Peyer's patch (tissue), 4 donors: ENCODE data around the gene DAAM1. TPM values are rescaled to one million over a fixed set of nuclear protein-coding genes. Genes with fewer than 3 reads are reported as not detected.

Experiments used
- DNase-seq, 3 donors: peaks; one replicate each; pipeline ENCODE4 v3.0.0-alpha.2; 2017 to 2019
- H3K27ac ChIP-seq, 4 donors: fragments of 200-600 bp; sonication (generic); one replicate each; pipeline ENCODE4 v1.5.1; 2016 to 2019
- H3K27me3 ChIP-seq, 2 donors: fragments of 200-600 bp; sonication (generic); one replicate each; pipeline ENCODE4 v1.5.1; 2019
- H3K36me3 ChIP-seq, 3 donors: fragments of 200-600 bp; sonication (generic); one replicate each; pipeline ENCODE4 v1.5.1; 2016 to 2019
- H3K4me1 ChIP-seq, 4 donors: fragments of 200-600 bp; sonication (generic); one replicate each; pipeline ENCODE4 v1.5.1; 2016 to 2019
- H3K4me3 ChIP-seq, 4 donors: fragments of 200-600 bp; sonication (generic); 1 replicate in 3 of 4; 2 replicates in 1 of 4; pipeline ENCODE4 v1.5.1; 2016 to 2019; ENCODE audit warnings: mild to moderate bottlenecking in 1 of 4
- H3K9me3 ChIP-seq, 4 donors: fragments of 200-600 bp; sonication (generic); one replicate each; pipeline ENCODE4 v1.5.1; 2016 to 2019; ENCODE audit warnings: mild to moderate bottlenecking in 1 of 4
- CTCF ChIP-seq, 6 experiments: fragments of 450-650 bp in 4 of 6; fragments of 200-600 bp in 2 of 6; sonication (generic) in 1 of 6; IDR thresholded peaks; one replicate each; pipeline ENCODE4 v1.5.1; 2017 to 2019; ENCODE audit warnings: antibody characterized with exemption in 6 of 6, mild to moderate bottlenecking in 3 of 6, moderate library complexity in 1 of 6
- POLR2A ChIP-seq, 2 donors: fragments of 450-650 bp; IDR thresholded peaks; one replicate each; pipeline ENCODE4 v1.5.1; 2017; ENCODE audit warnings: antibody characterized with exemption in 2 of 2, mild to moderate bottlenecking in 2 of 2, moderate library complexity in 2 of 2
- total RNA-seq, 4 donors: library from RNA; depleted of rRNA; stranded (reverse); fragments of >200 nt; gene quantifications; one replicate each; pipeline ENCODE4 v1.1.0, GENCODE V29; 2016

Gene DAAM1
- total RNA-seq, 4 donors from 2014 or later, result 17.7 to 110 (median 61.7) TPM

GRCh38 chr14:59181791-59182190 lies 6.7 kb upstream of the DAAM1 start:
- Histone ChIP-seq H3K36me3 (no peaks in the 10 kb centered on the region), H3K27me3 (no peaks in the 10 kb centered on the region), H3K9me3 (no peaks in the 10 kb centered on the region), H3K4me1 (no peaks in the 10 kb centered on the region), H3K27ac (no peak overlapping the region), H3K4me3 (no peak overlapping the region)
- DNase-seq, result no peak
- TF ChIP-seq POLR2A (IDR thresholded peaks at IDR 0.05) (no peak), CTCF (IDR thresholded peaks at IDR 0.05) (no peak)

- Histone ChIP-seq H3K4me3 (no peak overlapping the region), H3K4me1 (peaks cover 0 to 3% (median 0%) of the 10 kb centered on the region in 4 donors), H3K36me3 (no peaks in the 10 kb centered on the region), H3K9me3 (no peaks in the 10 kb centered on the region), H3K27me3 (no peaks in the 10 kb centered on the region), H3K27ac (no peak overlapping the region)
- no peak for TF ChIP-seq POLR2A (IDR thresholded peaks at IDR 0.05)
- no peak for DNase-seq
Observed at GRCh38 chr14:59182641-59183040, 5.8 kb upstream of the DAAM1 start.

- TF ChIP-seq POLR2A (IDR thresholded peaks at IDR 0.05), result no peak
- no peak for TF ChIP-seq CTCF (IDR thresholded peaks at IDR 0.05)
- no peak overlapping the region for H3K4me3 ChIP-seq
Observed at GRCh38 chr14:59183150-59183549, 5.3 kb upstream of the DAAM1 start.

GRCh38 chr14:59184396-59184795 lies 4.1 kb upstream of the DAAM1 start:
- Histone ChIP-seq H3K4me1 (peaks cover 0 to 3% (median 0%) of the 10 kb centered on the region in 4 donors), H3K4me3 (no peak overlapping the region), H3K27ac (no peak overlapping the region), H3K27me3 (no peaks in the 10 kb centered on the region), H3K36me3 (no peaks in the 10 kb centered on the region), H3K9me3 (no peaks in the 10 kb centered on the region)
- TF ChIP-seq CTCF (IDR thresholded peaks at IDR 0.05) (no peak), POLR2A (IDR thresholded peaks at IDR 0.05) (no peak)
- DNase-seq, result no peak

More at GRCh38 chr14:59183150-59183549, 5.3 kb upstream of the DAAM1 start:
- no peak for DNase-seq
- Histone ChIP-seq H3K27ac (no peak overlapping the region), H3K36me3 (no peaks in the 10 kb centered on the region), H3K27me3 (no peaks in the 10 kb centered on the region), H3K4me1 (peaks cover 0 to 3% (median 0%) of the 10 kb centered on the region in 4 donors), H3K9me3 (no peaks in the 10 kb centered on the region)

GRCh38 chr14:59185676-59186075 lies 2.8 kb upstream of the DAAM1 start:
- Histone ChIP-seq H3K9me3 (no peaks in the 10 kb centered on the region), H3K27ac (no peak overlapping the region), H3K4me3 (no peak overlapping the region), H3K4me1 (peaks cover 0 to 12% (median 5%) of the 10 kb centered on the region in 4 donors), H3K36me3 (no peaks in the 10 kb centered on the region), H3K27me3 (no peaks in the 10 kb centered on the region)
- TF ChIP-seq CTCF (IDR thresholded peaks at IDR 0.05), result no peak
- no peak for DNase-seq

- H3K36me3 ChIP-seq, result no peaks in the 10 kb centered on the region
- H3K27ac ChIP-seq, result no peak overlapping the region
- no peak overlapping the region for H3K4me3 ChIP-seq
- peaks cover 0 to 16% (median 6%) of the 10 kb centered on the region in 4 donors for H3K4me1 ChIP-seq
- no peak for DNase-seq
- H3K9me3 ChIP-seq, result no peaks in the 10 kb centered on the region
- TF ChIP-seq CTCF (IDR thresholded peaks at IDR 0.05) (no peak), POLR2A (IDR thresholded peaks at IDR 0.05) (no peak)
- H3K27me3 ChIP-seq, result no peaks in the 10 kb centered on the region
Observed at GRCh38 chr14:59186306-59186705, 2.2 kb upstream of the DAAM1 start.
